ENCODE results near the gene VANGL2. TPM values are rescaled to one million over a fixed set of nuclear protein-coding genes. Genes with fewer than 3 reads are reported as not detected.
A peak's percentile ranks its signal among the peaks of the same experiment; 100 is the strongest.

VANGL2 gene
- total and polyA plus RNA-seq, 9 of the 15 experiments (the other 6 are each of a cell fraction or from before 2014, with no cell fraction given), result 0.28 to 4.0 (median 0.98) TPM

GRCh38 chr1:160420881-160421842 lies 20.8 kb downstream of the VANGL2 start (continued):
- TF ChIP-seq JUN (IDR thresholded peaks at IDR 0.05; ENCODE audit: borderline replicate concordance, low read depth, low read length) (0 out of 2 replicates have a peak, but pooled peaks have one; percentile 8), JUN (CRISPR knock-in tag; IDR thresholded peaks at IDR 0.05; ENCODE audit: borderline replicate concordance) (no peak), ZBTB8A (IDR thresholded peaks at IDR 0.05; ENCODE audit: partially characterized antibody) (no peak), RBM25 (IDR thresholded peaks at IDR 0.05; ENCODE audit: low read depth, low read length, severe bottlenecking) (no peak), POLR3G (IDR thresholded peaks at IDR 0.05; ENCODE audit: extremely low read depth, insufficient read length, insufficient replicate concordance) (no peak), KLF10 (CRISPR knock-in tag; IDR thresholded peaks at IDR 0.05) (no peak), ZNF639 (CRISPR knock-in tag; conservative IDR thresholded peaks at IDR 0.05 in 1 of 2, IDR thresholded peaks at IDR 0.05 in 1 of 2) (no peak), ZNF57 (CRISPR knock-in tag; IDR thresholded peaks at IDR 0.05) (no peak), ZNF407 (IDR thresholded peaks at IDR 0.05; ENCODE audit: low read depth) (no peak), SNRNP70 (optimal IDR thresholded peaks at IDR 0.05; ENCODE audit: low read depth, low read length) (no peak), CHAMP1 (IDR thresholded peaks at IDR 0.05) (no peak), IFI16 (CRISPR knock-in tag; IDR thresholded peaks at IDR 0.05) (no peak), TSC22D4 (tag; IDR thresholded peaks at IDR 0.05) (no peak), C11orf30 (IDR thresholded peaks at IDR 0.05; ENCODE audit: low read depth) (no peak), ZBTB17 (CRISPR knock-in tag; IDR thresholded peaks at IDR 0.05) (no peak)

Data from K562 (cell line).